ENCODE measurements around the gene CLK3. TPM values are rescaled to one million over a fixed set of nuclear protein-coding genes. Genes with fewer than 3 reads are reported as not detected.

CLK3 gene
- polyA plus RNA-seq, 4 donors: 47.8 to 84.5 (median 67.0) TPM

- peaks cover 0 to 31% (median 7%) of the 10 kb centered on the region in 3 donors for H3K36me3 ChIP-seq (ENCODE audit: control insufficient read depth in 3 of 3, insufficient read depth in 2 of 3, low read depth in 1 of 3, low read length in 3 of 3)
- 29 to 70% (median 48%) methylated on average over 2 of the region's 2 CpGs for WGBS, 3 donors
- H3K9me3 ChIP-seq (ENCODE audit: control insufficient read depth in 2 of 2, insufficient read depth in 1 of 2, low read depth in 1 of 2, low read length in 1 of 2): no peaks in the 10 kb centered on the region
- no peak for FAIRE-seq
- H3K27me3 ChIP-seq (ENCODE audit: control insufficient read depth in 3 of 3, insufficient read depth in 3 of 3, low read length in 3 of 3): no peaks in the 10 kb centered on the region
- peaks cover 2 to 49% (median 8%) of the 10 kb centered on the region in 3 donors for H3K4me1 ChIP-seq (ENCODE audit: control insufficient read depth in 3 of 3, insufficient read depth in 2 of 3, low read depth in 1 of 3, low read length in 2 of 3)
- peak overlapping the region; percentile 55 to 84 (median 77) for H3K27ac ChIP-seq (ENCODE audit: low read depth in 1 of 3, low read length in 2 of 3)
- H3K4me3 ChIP-seq (ENCODE audit: low read depth in 1 of 3, low read length in 3 of 3): no peak overlapping the region
- DNase-seq: peak; percentile 25 to 82
Observed at GRCh38 chr15:74643665-74644204, 28.1 kb downstream of the CLK3 start.

- Histone ChIP-seq H3K27me3 (ENCODE audit: control insufficient read depth in 3 of 3, insufficient read depth in 3 of 3, low read length in 3 of 3) (no peaks in the 10 kb centered on the region), H3K4me3 (ENCODE audit: low read depth in 1 of 3, low read length in 3 of 3) (no peak overlapping the region), H3K9me3 (ENCODE audit: control insufficient read depth in 2 of 2, insufficient read depth in 1 of 2, low read depth in 1 of 2, low read length in 1 of 2) (no peaks in the 10 kb centered on the region), H3K27ac (ENCODE audit: low read depth in 1 of 3, low read length in 2 of 3) (no peak overlapping the region), H3K36me3 (ENCODE audit: control insufficient read depth in 3 of 3, insufficient read depth in 2 of 3, low read depth in 1 of 3, low read length in 3 of 3) (peaks cover 4 to 15% (median 7%) of the 10 kb centered on the region in 3 donors), H3K4me1 (ENCODE audit: control insufficient read depth in 3 of 3, insufficient read depth in 2 of 3, low read depth in 1 of 3, low read length in 2 of 3) (peaks cover 2 to 34% (median 5%) of the 10 kb centered on the region in 3 donors)
- FAIRE-seq (no peak), DNase-seq (no peak)
Observed at GRCh38 chr15:74646480-74646879, 30.8 kb downstream of the CLK3 start.

GRCh38 chr15:74648051-74648842, 32.6 kb downstream of the CLK3 start:
- peaks cover 4 to 23% (median 7%) of the 10 kb centered on the region in 3 donors for H3K36me3 ChIP-seq (ENCODE audit: control insufficient read depth in 3 of 3, insufficient read depth in 2 of 3, low read depth in 1 of 3, low read length in 3 of 3)
- no peak overlapping the region for H3K4me3 ChIP-seq (ENCODE audit: low read depth in 1 of 3, low read length in 3 of 3)
- no peak for DNase-seq
- no peaks in the 10 kb centered on the region for H3K9me3 ChIP-seq (ENCODE audit: control insufficient read depth in 2 of 2, insufficient read depth in 1 of 2, low read depth in 1 of 2, low read length in 1 of 2)
- FAIRE-seq: no peak
- H3K27ac ChIP-seq (ENCODE audit: low read depth in 1 of 3, low read length in 2 of 3): no peak overlapping the region
- WGBS, 3 donors: 81 to 92% (median 92%) methylated on average over 5 of the region's 5 CpGs
- H3K27me3 ChIP-seq (ENCODE audit: control insufficient read depth in 3 of 3, insufficient read depth in 3 of 3, low read length in 3 of 3): no peaks in the 10 kb centered on the region
- peaks cover 0 to 18% (median 6%) of the 10 kb centered on the region in 3 donors for H3K4me1 ChIP-seq (ENCODE audit: control insufficient read depth in 3 of 3, insufficient read depth in 2 of 3, low read depth in 1 of 3, low read length in 2 of 3)

- no peak overlapping the region for H3K4me3 ChIP-seq (ENCODE audit: low read depth in 1 of 3, low read length in 3 of 3)
- H3K36me3 ChIP-seq (ENCODE audit: control insufficient read depth in 3 of 3, insufficient read depth in 2 of 3, low read depth in 1 of 3, low read length in 3 of 3): peaks cover 4 to 28% (median 7%) of the 10 kb centered on the region in 3 donors
- H3K4me1 ChIP-seq (ENCODE audit: control insufficient read depth in 3 of 3, insufficient read depth in 2 of 3, low read depth in 1 of 3, low read length in 2 of 3): peaks cover 2 to 12% (median 5%) of the 10 kb centered on the region in 3 donors
- no peaks in the 10 kb centered on the region for H3K27me3 ChIP-seq (ENCODE audit: control insufficient read depth in 3 of 3, insufficient read depth in 3 of 3, low read length in 3 of 3)
- FAIRE-seq: no peak
- H3K27ac ChIP-seq (ENCODE audit: low read depth in 1 of 3, low read length in 2 of 3): no peak overlapping the region
- WGBS, 3 donors: 77 to 100% (median 80%) methylated on average over 3 of the region's 3 CpGs
- no peaks in the 10 kb centered on the region for H3K9me3 ChIP-seq (ENCODE audit: control insufficient read depth in 2 of 2, insufficient read depth in 1 of 2, low read depth in 1 of 2, low read length in 1 of 2)
- DNase-seq: no peak
Observed at GRCh38 chr15:74651242-74651741, 35.7 kb downstream of the CLK3 start.

- Histone ChIP-seq H3K9me3 (ENCODE audit: control insufficient read depth in 2 of 2, insufficient read depth in 1 of 2, low read depth in 1 of 2, low read length in 1 of 2) (no peaks in the 10 kb centered on the region), H3K27ac (ENCODE audit: low read depth in 1 of 3, low read length in 2 of 3) (peak overlapping the region in 1 of 3 donors; percentile 2), H3K4me3 (ENCODE audit: low read depth in 1 of 3, low read length in 3 of 3) (no peak overlapping the region), H3K4me1 (ENCODE audit: control insufficient read depth in 3 of 3, insufficient read depth in 2 of 3, low read depth in 1 of 3, low read length in 2 of 3) (peaks cover 2 to 15% (median 8%) of the 10 kb centered on the region in 3 donors), H3K36me3 (ENCODE audit: control insufficient read depth in 3 of 3, insufficient read depth in 2 of 3, low read depth in 1 of 3, low read length in 3 of 3) (peaks cover 4 to 27% (median 4%) of the 10 kb centered on the region in 3 donors), H3K27me3 (ENCODE audit: control insufficient read depth in 3 of 3, insufficient read depth in 3 of 3, low read length in 3 of 3) (no peaks in the 10 kb centered on the region)
- 77 to 80% (median 78%) methylated on average over 7 of the region's 7 CpGs for WGBS, 3 donors
- DNase-seq (peak in 1 of 2 donors; percentile 38), FAIRE-seq (no peak)
Observed at GRCh38 chr15:74653426-74654102, 37.9 kb downstream of the CLK3 start.

GRCh38 chr15:74655424-74655823, 39.8 kb downstream of the CLK3 start:
- H3K36me3 ChIP-seq (ENCODE audit: control insufficient read depth in 3 of 3, insufficient read depth in 2 of 3, low read depth in 1 of 3, low read length in 3 of 3): peaks cover 0 to 20% (median 4%) of the 10 kb centered on the region in 3 donors
- no peak for FAIRE-seq
- no peak overlapping the region for H3K4me3 ChIP-seq (ENCODE audit: low read depth in 1 of 3, low read length in 3 of 3)
- 86 to 89% (median 89%) methylated on average over 7 of the region's 7 CpGs for WGBS, 3 donors
- H3K9me3 ChIP-seq (ENCODE audit: control insufficient read depth in 2 of 2, insufficient read depth in 1 of 2, low read depth in 1 of 2, low read length in 1 of 2): no peaks in the 10 kb centered on the region
- no peak for DNase-seq
- H3K27me3 ChIP-seq (ENCODE audit: control insufficient read depth in 3 of 3, insufficient read depth in 3 of 3, low read length in 3 of 3): no peaks in the 10 kb centered on the region
- H3K4me1 ChIP-seq (ENCODE audit: control insufficient read depth in 3 of 3, insufficient read depth in 2 of 3, low read depth in 1 of 3, low read length in 2 of 3): peaks cover 2 to 15% (median 8%) of the 10 kb centered on the region in 3 donors
- no peak overlapping the region for H3K27ac ChIP-seq (ENCODE audit: low read depth in 1 of 3, low read length in 2 of 3)

GRCh38 chr15:74656935-74657535, 41.4 kb downstream of the CLK3 start:
- Histone ChIP-seq H3K9me3 (ENCODE audit: control insufficient read depth in 2 of 2, insufficient read depth in 1 of 2, low read depth in 1 of 2, low read length in 1 of 2) (no peaks in the 10 kb centered on the region), H3K36me3 (ENCODE audit: control insufficient read depth in 3 of 3, insufficient read depth in 2 of 3, low read depth in 1 of 3, low read length in 3 of 3) (peaks cover 0 to 23% (median 0%) of the 10 kb centered on the region in 3 donors), H3K27me3 (ENCODE audit: control insufficient read depth in 3 of 3, insufficient read depth in 3 of 3, low read length in 3 of 3) (no peaks in the 10 kb centered on the region), H3K4me1 (ENCODE audit: control insufficient read depth in 3 of 3, insufficient read depth in 2 of 3, low read depth in 1 of 3, low read length in 2 of 3) (peaks cover 2 to 17% (median 8%) of the 10 kb centered on the region in 3 donors), H3K27ac (ENCODE audit: low read depth in 1 of 3, low read length in 2 of 3) (no peak overlapping the region), H3K4me3 (ENCODE audit: low read depth in 1 of 3, low read length in 3 of 3) (no peak overlapping the region)
- FAIRE-seq (no peak), DNase-seq (peak in 1 of 2 donors; percentile 63)
- WGBS, 3 donors: 40 to 88% (median 66%) methylated on average over 6 of the region's 6 CpGs

GRCh38 chr15:74657846-74658245, 42.2 kb downstream of the CLK3 start:
- H3K9me3 ChIP-seq (ENCODE audit: control insufficient read depth in 2 of 2, insufficient read depth in 1 of 2, low read depth in 1 of 2, low read length in 1 of 2): no peaks in the 10 kb centered on the region
- H3K4me1 ChIP-seq (ENCODE audit: control insufficient read depth in 3 of 3, insufficient read depth in 2 of 3, low read depth in 1 of 3, low read length in 2 of 3): peaks cover 2 to 23% (median 10%) of the 10 kb centered on the region in 3 donors
- FAIRE-seq: no peak
- H3K27me3 ChIP-seq (ENCODE audit: control insufficient read depth in 3 of 3, insufficient read depth in 3 of 3, low read length in 3 of 3): no peaks in the 10 kb centered on the region
- peaks cover 0 to 17% (median 0%) of the 10 kb centered on the region in 3 donors for H3K36me3 ChIP-seq (ENCODE audit: control insufficient read depth in 3 of 3, insufficient read depth in 2 of 3, low read depth in 1 of 3, low read length in 3 of 3)
- 58 to 77% (median 60%) methylated on average over 3 of the region's 3 CpGs for WGBS, 3 donors
- H3K27ac ChIP-seq (ENCODE audit: low read depth in 1 of 3, low read length in 2 of 3): no peak overlapping the region
- no peak overlapping the region for H3K4me3 ChIP-seq (ENCODE audit: low read depth in 1 of 3, low read length in 3 of 3)
- DNase-seq: no peak

Data from small intestine (tissue), 7 donors.